Stimulated activated naive B cell treated with anti-CD40 and anti-IgM and Interleukin-4, amounts not matched to agents 10 μg/mL and 1 μg/mL and 100 μg/mL, for 72 hours (primary cell): Measurements from ENCODE around the gene RTCB.

ENCODE experiments used
- ATAC-seq, 2 donors: fragments of 150-1000 bp; cut with Tn5 transposase; replicated peaks; 2 replicates each; pipeline ENCODE4 v1.10.0; 2021; ENCODE audit warnings: moderate library complexity in 1 of 2
- DNase-seq: peaks from one replicate; pipeline ENCODE4 v3.0.0; 2021
- H3K27ac Mint-ChIP-seq: one replicate; pipeline ENCODE4 v1.8.0; 2022; ENCODE audit warnings: mild to moderate bottlenecking, mixed read lengths
- H3K27me3 Mint-ChIP-seq, 2 donors: one replicate each; pipeline ENCODE4 v1.8.0; 2022; ENCODE audit warnings: mixed read lengths in 2 of 2
- H3K36me3 Mint-ChIP-seq, 2 donors: one replicate each; pipeline ENCODE4 v1.8.0; 2022; ENCODE audit warnings: mixed read lengths in 2 of 2, mild to moderate bottlenecking in 1 of 2
- H3K4me1 Mint-ChIP-seq, 2 donors: one replicate each; pipeline ENCODE4 v1.8.0; 2022; ENCODE audit warnings: mixed read lengths in 2 of 2, mild to moderate bottlenecking in 1 of 2
- H3K4me3 Mint-ChIP-seq, 2 donors: one replicate each; pipeline ENCODE4 v1.8.0; 2022; ENCODE audit warnings: mild to moderate bottlenecking in 2 of 2, mixed read lengths in 2 of 2, moderate library complexity in 1 of 2
- H3K9me3 Mint-ChIP-seq, 2 donors: one replicate each; pipeline ENCODE4 v1.8.0; 2022; ENCODE audit warnings: mixed read lengths in 2 of 2, mild to moderate bottlenecking in 1 of 2

RTCB gene

GRCh38 chr22:32410459-32410858 lies 1.6 kb downstream of the RTCB start:
- Mint-ChIP-seq H3K36me3 (peaks cover 18 to 33% of the 10 kb centered on the region in 2 donors), H3K4me1 (peaks cover 27 to 51% of the 10 kb centered on the region in 2 donors), H3K4me3 (peak overlapping the region; percentile 93 to 97), H3K27ac (peak overlapping the region; percentile 97), H3K9me3 (peaks cover 0 to 2% of the 10 kb centered on the region in 2 donors), H3K27me3 (peaks cover 0 to 2% of the 10 kb centered on the region in 2 donors)
- ATAC-seq (no peak), DNase-seq (no peak)

- H3K36me3 Mint-ChIP-seq: peaks cover 18 to 33% of the 10 kb centered on the region in 2 donors
- DNase-seq: no peak
These were observed 2.1 kb downstream of the RTCB start for GRCh38 chr22:32409977-32410376.

GRCh38 chr22:32407936-32408335 lies 4.1 kb downstream of the RTCB start:
- Mint-ChIP-seq H3K4me3 (no peak overlapping the region), H3K27ac (peak overlapping the region; percentile 31), H3K27me3 (no peaks in the 10 kb centered on the region), H3K9me3 (peaks cover 0 to 2% of the 10 kb centered on the region in 2 donors), H3K4me1 (peaks cover 26 to 51% of the 10 kb centered on the region in 2 donors), H3K36me3 (peaks cover 18 to 40% of the 10 kb centered on the region in 2 donors)
- no peak for ATAC-seq
- DNase-seq: no peak

More at GRCh38 chr22:32409977-32410376, 2.1 kb downstream of the RTCB start:
- Mint-ChIP-seq H3K4me1 (peaks cover 27 to 51% of the 10 kb centered on the region in 2 donors), H3K9me3 (peaks cover 0 to 2% of the 10 kb centered on the region in 2 donors), H3K4me3 (peak overlapping the region; percentile 14 to 33), H3K27ac (no peak overlapping the region), H3K27me3 (no peaks in the 10 kb centered on the region)
- no peak for ATAC-seq

GRCh38 chr22:32407312-32407711 lies 4.7 kb downstream of the RTCB start:
- peaks cover 22 to 47% of the 10 kb centered on the region in 2 donors for H3K4me1 Mint-ChIP-seq
- peaks cover 18 to 41% of the 10 kb centered on the region in 2 donors for H3K36me3 Mint-ChIP-seq
- DNase-seq: no peak
- H3K27ac Mint-ChIP-seq: peak overlapping the region; percentile 1
- peaks cover 0 to 2% of the 10 kb centered on the region in 2 donors for H3K9me3 Mint-ChIP-seq
- peak; percentile 74 to 83 for ATAC-seq
- H3K4me3 Mint-ChIP-seq: peak overlapping the region; percentile 3 to 41
- H3K27me3 Mint-ChIP-seq: no peaks in the 10 kb centered on the region

- Mint-ChIP-seq H3K36me3 (peaks cover 33 to 60% of the 10 kb centered on the region in 2 donors), H3K27ac (no peak overlapping the region)
- ATAC-seq: no peak
These were observed 8.0 kb downstream of the RTCB start for GRCh38 chr22:32404021-32404420.

GRCh38 chr22:32401486-32401885 lies 10.6 kb downstream of the RTCB start:
- no peak overlapping the region for H3K4me3 Mint-ChIP-seq
- peaks cover 2 to 3% of the 10 kb centered on the region in 2 donors for H3K4me1 Mint-ChIP-seq
- H3K27ac Mint-ChIP-seq: no peak overlapping the region
- DNase-seq: no peak
- ATAC-seq: no peak
- H3K36me3 Mint-ChIP-seq: peaks cover 32 to 51% of the 10 kb centered on the region in 2 donors
- H3K27me3 Mint-ChIP-seq: no peaks in the 10 kb centered on the region
- no peaks in the 10 kb centered on the region for H3K9me3 Mint-ChIP-seq

More at GRCh38 chr22:32404021-32404420, 8.0 kb downstream of the RTCB start:
- Mint-ChIP-seq H3K4me3 (no peak overlapping the region), H3K27me3 (no peaks in the 10 kb centered on the region), H3K4me1 (peaks cover 15 to 29% of the 10 kb centered on the region in 2 donors), H3K9me3 (peaks cover 0 to 2% of the 10 kb centered on the region in 2 donors)
- DNase-seq: no peak

- H3K27me3 Mint-ChIP-seq: no peaks in the 10 kb centered on the region
- ATAC-seq (no peak), DNase-seq (no peak)
- no peak overlapping the region for H3K4me3 Mint-ChIP-seq
- no peaks in the 10 kb centered on the region for H3K9me3 Mint-ChIP-seq
- H3K4me1 Mint-ChIP-seq: peaks cover 0 to 2% of the 10 kb centered on the region in 2 donors
- H3K27ac Mint-ChIP-seq: no peak overlapping the region
- H3K36me3 Mint-ChIP-seq: peaks cover 33 to 68% of the 10 kb centered on the region in 2 donors
These were observed 15.3 kb downstream of the RTCB start for GRCh38 chr22:32396746-32397145.

- Mint-ChIP-seq H3K27ac (no peak overlapping the region), H3K4me1 (peaks cover 0 to 2% of the 10 kb centered on the region in 2 donors), H3K4me3 (no peak overlapping the region), H3K36me3 (peaks cover 29 to 66% of the 10 kb centered on the region in 2 donors), H3K27me3 (no peaks in the 10 kb centered on the region), H3K9me3 (no peaks in the 10 kb centered on the region)
- no peak for ATAC-seq
- no peak for DNase-seq
These were observed 15.8 kb downstream of the RTCB start for GRCh38 chr22:32396255-32396654.

- peaks cover 0 to 2% of the 10 kb centered on the region in 2 donors for H3K4me1 Mint-ChIP-seq
- H3K27ac Mint-ChIP-seq: no peak overlapping the region
- DNase-seq (no peak), ATAC-seq (no peak)
- H3K4me3 Mint-ChIP-seq: no peak overlapping the region
- H3K36me3 Mint-ChIP-seq: peaks cover 23 to 63% of the 10 kb centered on the region in 2 donors
- H3K9me3 Mint-ChIP-seq: no peaks in the 10 kb centered on the region
- H3K27me3 Mint-ChIP-seq: no peaks in the 10 kb centered on the region
These were observed 16.9 kb downstream of the RTCB start for GRCh38 chr22:32395107-32395506.

- H3K9me3 Mint-ChIP-seq: no peaks in the 10 kb centered on the region
- no peak overlapping the region for H3K4me3 Mint-ChIP-seq
- no peaks in the 10 kb centered on the region for H3K27me3 Mint-ChIP-seq
- H3K27ac Mint-ChIP-seq: no peak overlapping the region
- DNase-seq (no peak), ATAC-seq (peak in 1 of 2 donors; percentile 57)
- H3K36me3 Mint-ChIP-seq: peaks cover 19 to 74% of the 10 kb centered on the region in 2 donors
- peaks cover 0 to 1% of the 10 kb centered on the region in 2 donors for H3K4me1 Mint-ChIP-seq
These were observed 22.4 kb downstream of the RTCB start for GRCh38 chr22:32389685-32390084.

GRCh38 chr22:32385681-32386080 lies 26.4 kb downstream of the RTCB start:
- no peak for DNase-seq
- H3K27ac Mint-ChIP-seq: no peak overlapping the region

GRCh38 chr22:32380991-32381390 lies 31.1 kb downstream of the RTCB start:
- no peak overlapping the region for H3K4me3 Mint-ChIP-seq
- no peak overlapping the region for H3K27ac Mint-ChIP-seq
- peaks cover 7 to 50% of the 10 kb centered on the region in 2 donors for H3K36me3 Mint-ChIP-seq
- no peaks in the 10 kb centered on the region for H3K27me3 Mint-ChIP-seq
- no peaks in the 10 kb centered on the region for H3K4me1 Mint-ChIP-seq
- no peaks in the 10 kb centered on the region for H3K9me3 Mint-ChIP-seq
- no peak for ATAC-seq
- no peak for DNase-seq

More at GRCh38 chr22:32385681-32386080, 26.4 kb downstream of the RTCB start:
- Mint-ChIP-seq H3K9me3 (no peaks in the 10 kb centered on the region), H3K4me3 (no peak overlapping the region), H3K4me1 (peaks cover 0 to 1% of the 10 kb centered on the region in 2 donors), H3K36me3 (peaks cover 13 to 62% of the 10 kb centered on the region in 2 donors), H3K27me3 (no peaks in the 10 kb centered on the region)
- ATAC-seq: no peak

GRCh38 chr22:32378707-32379272 lies 33.3 kb downstream of the RTCB start:
- Mint-ChIP-seq H3K27me3 (no peaks in the 10 kb centered on the region), H3K9me3 (no peaks in the 10 kb centered on the region), H3K4me3 (no peak overlapping the region), H3K36me3 (peaks cover 9 to 43% of the 10 kb centered on the region in 2 donors), H3K27ac (peak overlapping the region; percentile 57), H3K4me1 (no peaks in the 10 kb centered on the region)
- DNase-seq (no peak), ATAC-seq (peak in 1 of 2 donors; percentile 34)

GRCh38 chr22:32376681-32377080 lies 35.4 kb downstream of the RTCB start:
- Mint-ChIP-seq H3K9me3 (no peaks in the 10 kb centered on the region), H3K27me3 (no peaks in the 10 kb centered on the region), H3K36me3 (peaks cover 9 to 41% of the 10 kb centered on the region in 2 donors), H3K4me3 (no peak overlapping the region), H3K27ac (no peak overlapping the region), H3K4me1 (no peaks in the 10 kb centered on the region)
- no peak for ATAC-seq
- DNase-seq: no peak
